Epidermal melanocyte (primary cell): ENCODE measurements around the gene TMEM167B.
A peak's percentile ranks its signal among the peaks of the same experiment; 100 is the strongest.

Experiments
- DNase-seq: peaks from one replicate; pipeline ENCODE4 v3.0.0; 2011; ENCODE audit warnings: low spot score; ENCODE audit not compliant: insufficient read length

Gene TMEM167B

GRCh38 chr1:109080441-109081082, 10.0 kb upstream of the TMEM167B start:
- no peak for DNase-seq

GRCh38 chr1:109083501-109083900, 7.1 kb upstream of the TMEM167B start:
- no peak for DNase-seq

- peak; percentile 83 for DNase-seq
These were observed 6.6 kb upstream of the TMEM167B start for GRCh38 chr1:109083923-109084322.

- no peak for DNase-seq
These were observed 5.7 kb upstream of the TMEM167B start for GRCh38 chr1:109084563-109085517.

- DNase-seq = peak; percentile 44
These were observed 1.1 kb upstream of the TMEM167B start for GRCh38 chr1:109089242-109090015.

- DNase-seq = peak; percentile 31
These were observed 694 bp downstream of the TMEM167B start for GRCh38 chr1:109091078-109091838.

GRCh38 chr1:109091839-109092193, 1.3 kb downstream of the TMEM167B start:
- no peak for DNase-seq

- DNase-seq = no peak
These were observed 3.8 kb downstream of the TMEM167B start for GRCh38 chr1:109094377-109094803.

- DNase-seq = no peak
These were observed 4.3 kb downstream of the TMEM167B start for GRCh38 chr1:109094871-109095270.

- no peak for DNase-seq
These were observed 5.1 kb downstream of the TMEM167B start for GRCh38 chr1:109095631-109096030.

- DNase-seq = no peak
These were observed 5.6 kb downstream of the TMEM167B start for GRCh38 chr1:109096120-109096519.

- DNase-seq = peak; percentile 85
These were observed 9.6 kb downstream of the TMEM167B start for GRCh38 chr1:109099938-109100773.

GRCh38 chr1:109104364-109105151, 14.0 kb downstream of the TMEM167B start:
- no peak for DNase-seq

GRCh38 chr1:109105881-109106280, 15.3 kb downstream of the TMEM167B start:
- no peak for DNase-seq

GRCh38 chr1:109107785-109108184, 17.2 kb downstream of the TMEM167B start:
- DNase-seq = no peak

- DNase-seq = no peak
These were observed 19.3 kb downstream of the TMEM167B start for GRCh38 chr1:109109906-109110305.

GRCh38 chr1:109111386-109112055, 21.0 kb downstream of the TMEM167B start:
- DNase-seq = no peak

- DNase-seq = no peak
These were observed 21.6 kb downstream of the TMEM167B start for GRCh38 chr1:109112056-109112651.
